Activated CD8-positive, alpha-beta memory T cell treated with anti-CD3 and anti-CD28 coated beads, Interleukin-2, amount 10 ng/mL, durations not matched to agents 7 days and 5 days (primary cell): Measurements from ENCODE around the gene EBF4. TPM values are rescaled to one million over a fixed set of nuclear protein-coding genes. Genes with fewer than 3 reads are reported as not detected.

Experiments
- ATAC-seq: fragments of 150-1000 bp; cut with Tn5 transposase; one replicate; pipeline ENCODE4 v1.10.0; 2021; ENCODE audit warnings: moderate library complexity
- CTCF ChIA-PET: fragments of 350-600 bp; sonication (Branson Sonifier 250); formaldehyde crosslinking; loops from one replicate; lab custom pipeline; 2021; ENCODE audit warnings: antibody characterized with exemption; lab: Charles Lee
- DNase-seq: peaks from one replicate; pipeline ENCODE4 v3.0.0-alpha.2; 2020
- H3K27ac Mint-ChIP-seq: one replicate; pipeline ENCODE4 v1.8.0; 2021; ENCODE audit warnings: mild to moderate bottlenecking, mixed read lengths
- H3K27me3 Mint-ChIP-seq: one replicate; pipeline ENCODE4 v1.8.0; 2021; ENCODE audit warnings: mixed read lengths
- H3K36me3 Mint-ChIP-seq: one replicate; pipeline ENCODE4 v1.8.0; 2021; ENCODE audit warnings: mild to moderate bottlenecking, mixed read lengths
- H3K4me1 Mint-ChIP-seq: one replicate; pipeline ENCODE4 v1.8.0; 2021; ENCODE audit warnings: mixed read lengths
- H3K4me3 Mint-ChIP-seq: one replicate; pipeline ENCODE4 v1.8.0; 2021; ENCODE audit warnings: mild to moderate bottlenecking, moderate library complexity, mixed read lengths
- H3K9me3 Mint-ChIP-seq: one replicate; pipeline ENCODE4 v1.8.0; 2022; ENCODE audit warnings: low read depth, mixed read lengths
- total RNA-seq, 2 experiments: library from RNA; stranded (reverse); gene quantifications; one replicate each; pipeline ENCODE4 v1.2.3, GENCODE V29; 2021

Gene EBF4
- total RNA-seq, 2 experiments from 2014 or later: 1.3 to 3.1 TPM

GRCh38 chr20:2751347-2751877, 58.8 kb downstream of the EBF4 start:
- H3K27me3 Mint-ChIP-seq: peaks cover 67% of the 10 kb centered on the region
- H3K4me3 Mint-ChIP-seq: peak overlapping the region; percentile 4
- no peak for ATAC-seq
- no peak overlapping the region for H3K27ac Mint-ChIP-seq
- peaks cover 17% of the 10 kb centered on the region for H3K4me1 Mint-ChIP-seq
- CTCF ChIA-PET: interaction anchor here (0.7 to 6.6 kb wide), 9 partner anchors 9 to 99 kb away, joined by 3 to 87 read pairs (median 14); no protein-coding TSS in a partner anchor
- H3K9me3 Mint-ChIP-seq: no peaks in the 10 kb centered on the region
- DNase-seq: no peak
- no peaks in the 10 kb centered on the region for H3K36me3 Mint-ChIP-seq

GRCh38 chr20:2751878-2752566, 59.4 kb downstream of the EBF4 start:
- Mint-ChIP-seq H3K27ac (no peak overlapping the region), H3K36me3 (no peaks in the 10 kb centered on the region), H3K27me3 (peaks cover 72% of the 10 kb centered on the region), H3K9me3 (no peaks in the 10 kb centered on the region), H3K4me3 (no peak overlapping the region), H3K4me1 (peaks cover 17% of the 10 kb centered on the region)
- no peak for DNase-seq
- peak; percentile 65 for ATAC-seq
- CTCF ChIA-PET: interaction anchor here (0.7 to 6.6 kb wide), 15 partner anchors 10 to 99 kb away, joined by 3 to 87 read pairs (median 6); partner anchors contain the start of gene CPXM1

DNA sequence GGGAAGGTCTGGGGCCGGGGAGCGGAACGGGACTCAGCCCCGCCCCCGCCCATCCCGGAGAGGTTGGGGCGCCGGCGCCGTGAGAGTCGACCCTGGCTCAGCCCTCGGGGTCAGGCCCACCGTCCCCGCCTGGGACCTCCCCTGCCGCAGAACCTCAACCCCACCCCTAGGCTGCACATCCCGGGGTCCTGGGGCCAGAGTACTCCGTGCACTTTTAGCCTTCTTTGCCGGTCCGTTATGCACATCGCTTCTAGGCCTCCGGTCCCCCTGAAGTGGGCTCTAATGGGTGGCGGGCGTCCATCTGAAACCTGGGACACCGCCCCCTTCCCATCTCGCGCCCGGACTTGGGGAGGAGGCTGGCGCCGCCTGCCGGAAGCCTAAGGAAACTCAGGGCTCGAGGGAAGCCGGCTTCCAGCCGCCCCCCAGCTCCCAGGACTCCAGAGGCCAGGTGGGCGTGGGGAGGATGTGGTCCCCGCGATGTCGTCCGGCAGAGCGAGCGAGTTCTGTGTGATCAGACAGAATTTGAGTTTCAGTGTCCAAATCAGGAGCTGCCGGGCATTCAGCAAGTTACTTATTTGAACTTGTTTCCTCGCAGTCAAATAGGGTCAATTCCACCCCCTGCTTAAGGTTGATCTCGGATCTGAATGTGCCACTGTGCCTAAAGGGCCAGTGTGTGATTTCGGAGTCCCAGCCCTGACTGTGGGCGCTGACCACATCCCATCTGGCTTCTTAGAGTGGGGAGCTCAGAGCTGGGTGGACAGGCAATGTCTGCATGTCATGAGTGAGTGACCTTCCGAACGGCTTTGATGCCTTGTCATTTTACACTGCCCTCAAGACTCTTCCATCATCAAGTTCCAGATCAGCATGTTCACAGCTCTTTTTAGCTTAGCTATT, 60.2 kb downstream of the EBF4 start:
- Mint-ChIP-seq H3K9me3 (no peaks in the 10 kb centered on the region), H3K4me1 (peaks cover 17% of the 10 kb centered on the region), H3K27me3 (peaks cover 70% of the 10 kb centered on the region), H3K4me3 (peak overlapping the region; percentile 62), H3K27ac (no peak overlapping the region), H3K36me3 (no peaks in the 10 kb centered on the region)
- DNase-seq (peak; percentile 52), ATAC-seq (peak; percentile 38)
- CTCF ChIA-PET: interaction anchor here (0.7 to 6.6 kb wide), 28 partner anchors 10 to 244 kb away, joined by 3 to 87 read pairs (median 4); partner anchors contain the start of genes CPXM1 and EBF4

DNA sequence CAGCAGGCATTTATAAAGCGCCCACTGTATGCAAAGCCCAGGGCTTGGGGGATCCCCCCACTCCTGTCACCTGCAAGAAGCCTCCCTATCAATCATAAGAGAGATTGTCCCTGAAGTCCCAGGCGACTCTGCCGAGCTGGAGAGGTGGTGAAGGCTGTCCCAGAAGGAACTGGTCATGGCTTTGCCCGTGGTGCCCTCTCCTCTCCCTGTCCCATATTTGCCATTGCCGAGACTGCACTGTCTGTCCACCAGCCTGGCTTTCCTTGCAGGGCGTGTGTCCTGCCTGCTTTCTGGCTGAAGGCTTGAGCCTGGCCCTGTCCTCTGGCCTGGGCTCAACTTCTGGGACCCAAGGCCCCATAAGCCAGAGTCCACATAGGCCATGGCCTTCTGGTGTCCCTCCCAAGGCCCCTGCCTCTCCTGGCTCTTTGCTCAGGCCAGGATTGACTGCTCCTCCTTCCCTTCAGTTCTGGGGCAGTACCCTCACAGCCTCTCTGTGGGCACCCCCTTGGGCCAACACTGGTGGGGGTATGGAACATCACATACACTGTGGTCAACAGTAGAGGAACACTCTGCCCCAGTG, 61.0 kb downstream of the EBF4 start:
- Mint-ChIP-seq H3K4me1 (peaks cover 17% of the 10 kb centered on the region), H3K27ac (no peak overlapping the region), H3K4me3 (no peak overlapping the region), H3K36me3 (no peaks in the 10 kb centered on the region), H3K27me3 (peaks cover 70% of the 10 kb centered on the region), H3K9me3 (no peaks in the 10 kb centered on the region)
- ATAC-seq (no peak), DNase-seq (no peak)
- CTCF ChIA-PET: interaction anchor here (0.7 to 6.6 kb wide), 25 partner anchors 9 to 243 kb away, joined by 3 to 87 read pairs (median 4); partner anchors contain the start of genes CPXM1 and EBF4

DNA sequence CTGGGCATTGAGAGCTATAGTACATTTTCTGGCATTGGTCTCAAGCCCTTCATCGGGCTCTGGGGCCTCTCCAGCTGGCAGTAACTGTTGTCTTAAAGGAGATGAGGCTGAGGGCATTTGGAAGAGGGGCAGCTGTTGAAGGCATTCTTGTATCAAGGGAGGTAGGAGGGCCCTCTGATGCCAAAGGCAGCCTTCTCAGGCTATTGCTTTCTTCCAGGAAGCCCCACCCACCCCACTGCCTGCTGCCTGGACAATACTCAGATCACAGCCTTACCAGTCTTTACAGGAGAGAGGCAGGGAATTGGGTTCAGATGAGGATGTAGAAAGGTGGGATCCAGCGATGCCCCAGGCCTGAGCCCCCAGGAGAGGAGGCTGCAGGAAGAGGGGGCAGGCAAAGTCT, 61.8 kb downstream of the EBF4 start:
- Mint-ChIP-seq H3K36me3 (no peaks in the 10 kb centered on the region), H3K27ac (no peak overlapping the region), H3K4me3 (no peak overlapping the region), H3K9me3 (no peaks in the 10 kb centered on the region), H3K27me3 (peaks cover 64% of the 10 kb centered on the region), H3K4me1 (peaks cover 17% of the 10 kb centered on the region)
- CTCF ChIA-PET: interaction anchor here (1.5 to 6.6 kb wide), 6 partner anchors 12 to 96 kb away, joined by 4 to 87 read pairs (median 14); no protein-coding TSS in a partner anchor
- DNase-seq: no peak
- ATAC-seq: no peak

GRCh38 chr20:2755451-2756055, 63.0 kb downstream of the EBF4 start:
- ATAC-seq (no peak), DNase-seq (no peak)
- Mint-ChIP-seq H3K27me3 (peaks cover 55% of the 10 kb centered on the region), H3K9me3 (no peaks in the 10 kb centered on the region), H3K36me3 (no peaks in the 10 kb centered on the region), H3K4me3 (no peak overlapping the region), H3K4me1 (peaks cover 16% of the 10 kb centered on the region), H3K27ac (no peak overlapping the region)
- CTCF ChIA-PET: interaction anchor here (1.0 to 5.6 kb wide), 6 partner anchors 13 to 103 kb away, joined by 3 to 61 read pairs (median 4); no protein-coding TSS in a partner anchor

- Mint-ChIP-seq H3K9me3 (no peaks in the 10 kb centered on the region), H3K27me3 (peaks cover 50% of the 10 kb centered on the region), H3K27ac (no peak overlapping the region), H3K4me3 (no peak overlapping the region), H3K4me1 (peaks cover 10% of the 10 kb centered on the region), H3K36me3 (no peaks in the 10 kb centered on the region)
- DNase-seq (no peak), ATAC-seq (no peak)
- CTCF ChIA-PET: interaction anchor here (1.0 to 1.6 kb wide), 5 partner anchors 40 to 102 kb away, joined by 3 to 7 read pairs (median 4); no protein-coding TSS in a partner anchor
Observed at GRCh38 chr20:2756056-2756611, 63.6 kb downstream of the EBF4 start.

DNA sequence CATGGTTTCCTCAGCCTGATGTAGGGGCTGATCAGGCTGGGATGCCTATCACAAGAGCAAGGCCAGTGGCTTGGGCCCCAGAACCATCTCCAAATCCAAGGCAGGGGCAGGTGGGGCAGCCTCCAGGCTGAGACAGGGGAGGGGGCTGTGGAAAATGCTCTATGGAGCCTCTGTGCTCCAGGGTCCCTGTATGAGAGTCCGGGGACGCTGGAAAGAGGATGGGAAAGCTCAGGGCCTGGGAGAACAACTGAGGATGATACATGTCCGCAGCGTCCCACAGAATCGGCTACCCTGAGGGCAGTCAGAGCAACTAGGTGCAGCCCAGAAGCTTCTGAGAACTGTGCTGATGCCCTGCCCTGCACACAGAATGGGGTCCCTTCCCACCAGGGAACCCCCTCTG, 64.4 kb downstream of the EBF4 start:
- peaks cover 46% of the 10 kb centered on the region for H3K27me3 Mint-ChIP-seq
- H3K9me3 Mint-ChIP-seq: no peaks in the 10 kb centered on the region
- DNase-seq: no peak
- CTCF ChIA-PET: no interaction called here
- H3K36me3 Mint-ChIP-seq: no peaks in the 10 kb centered on the region
- no peak overlapping the region for H3K27ac Mint-ChIP-seq
- peaks cover 10% of the 10 kb centered on the region for H3K4me1 Mint-ChIP-seq
- no peak overlapping the region for H3K4me3 Mint-ChIP-seq
- no peak for ATAC-seq

- DNase-seq (no peak), ATAC-seq (no peak)
- H3K4me3 Mint-ChIP-seq: no peak overlapping the region
- H3K27me3 Mint-ChIP-seq: peaks cover 48% of the 10 kb centered on the region
- H3K27ac Mint-ChIP-seq: no peak overlapping the region
- H3K9me3 Mint-ChIP-seq: no peaks in the 10 kb centered on the region
- H3K36me3 Mint-ChIP-seq: no peaks in the 10 kb centered on the region
- peaks cover 6% of the 10 kb centered on the region for H3K4me1 Mint-ChIP-seq
- CTCF ChIA-PET: no interaction called here
Observed at GRCh38 chr20:2757969-2758368, 65.4 kb downstream of the EBF4 start.

- no peak for DNase-seq
- Mint-ChIP-seq H3K27ac (no peak overlapping the region), H3K4me3 (no peak overlapping the region), H3K36me3 (no peaks in the 10 kb centered on the region), H3K4me1 (no peaks in the 10 kb centered on the region), H3K9me3 (no peaks in the 10 kb centered on the region), H3K27me3 (peaks cover 43% of the 10 kb centered on the region)
- CTCF ChIA-PET: interaction anchor here (0.7 kb wide), 1 partner anchor 15 kb away, joined by 3 read pairs; no protein-coding TSS in a partner anchor
- no peak for ATAC-seq
Observed at GRCh38 chr20:2759143-2759542, 66.6 kb downstream of the EBF4 start.

- no peak for DNase-seq
- no peak overlapping the region for H3K27ac Mint-ChIP-seq
- H3K4me3 Mint-ChIP-seq: no peak overlapping the region
- H3K27me3 Mint-ChIP-seq: peaks cover 37% of the 10 kb centered on the region
- CTCF ChIA-PET: interaction anchor here (0.7 to 0.8 kb wide), 2 partner anchors 16 to 92 kb away, joined by 3 read pairs; no protein-coding TSS in a partner anchor
- ATAC-seq: no peak
- H3K4me1 Mint-ChIP-seq: no peaks in the 10 kb centered on the region
- H3K9me3 Mint-ChIP-seq: no peaks in the 10 kb centered on the region
- H3K36me3 Mint-ChIP-seq: no peaks in the 10 kb centered on the region
Observed at GRCh38 chr20:2759603-2760296, 67.2 kb downstream of the EBF4 start.
